ENCODE data around the gene PDCD11.

Gene PDCD11

DNA sequence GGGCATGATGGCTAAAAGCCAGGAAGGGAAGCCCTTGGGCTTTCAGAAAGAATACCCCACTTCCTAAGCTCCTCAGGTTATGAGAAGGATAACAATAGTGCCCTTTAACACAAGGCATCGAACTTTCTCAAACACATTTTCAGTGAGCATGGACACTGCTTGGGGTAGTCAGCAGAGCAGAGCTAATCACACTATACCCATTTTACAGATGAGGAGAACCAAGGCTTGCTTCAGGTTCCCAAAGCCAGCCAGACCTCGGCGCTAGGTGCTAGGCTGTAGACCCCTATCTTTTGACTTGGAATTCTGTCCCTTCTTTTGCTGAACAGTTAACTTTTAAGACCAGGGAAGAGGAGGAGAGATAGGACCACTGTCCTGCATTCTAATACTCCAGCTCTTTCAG lies 98.9 kb downstream of the PDCD11 start:
- TF ChIP-seq, protein P1, sequence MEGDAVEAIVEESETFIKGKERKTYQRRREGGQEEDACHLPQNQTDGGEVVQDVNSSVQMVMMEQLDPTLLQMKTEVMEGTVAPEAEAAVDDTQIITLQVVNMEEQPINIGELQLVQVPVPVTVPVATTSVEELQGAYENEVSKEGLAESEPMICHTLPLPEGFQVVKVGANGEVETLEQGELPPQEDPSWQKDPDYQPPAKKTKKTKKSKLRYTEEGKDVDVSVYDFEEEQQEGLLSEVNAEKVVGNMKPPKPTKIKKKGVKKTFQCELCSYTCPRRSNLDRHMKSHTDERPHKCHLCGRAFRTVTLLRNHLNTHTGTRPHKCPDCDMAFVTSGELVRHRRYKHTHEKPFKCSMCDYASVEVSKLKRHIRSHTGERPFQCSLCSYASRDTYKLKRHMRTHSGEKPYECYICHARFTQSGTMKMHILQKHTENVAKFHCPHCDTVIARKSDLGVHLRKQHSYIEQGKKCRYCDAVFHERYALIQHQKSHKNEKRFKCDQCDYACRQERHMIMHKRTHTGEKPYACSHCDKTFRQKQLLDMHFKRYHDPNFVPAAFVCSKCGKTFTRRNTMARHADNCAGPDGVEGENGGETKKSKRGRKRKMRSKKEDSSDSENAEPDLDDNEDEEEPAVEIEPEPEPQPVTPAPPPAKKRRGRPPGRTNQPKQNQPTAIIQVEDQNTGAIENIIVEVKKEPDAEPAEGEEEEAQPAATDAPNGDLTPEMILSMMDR (IDR thresholded peaks at IDR 0.05; ENCODE audit: low read depth, low read length) = no peak
- Histone ChIP-seq H3K9me3 (no peaks in the 10 kb centered on the region), H3K4me1 (peaks cover 15% of the 10 kb centered on the region), H3K36me3 (no peaks in the 10 kb centered on the region), H3K27me3 (peaks cover 8% of the 10 kb centered on the region), H3K4me3 (ENCODE audit: low read depth, low read length) (no peak overlapping the region)
- no peak for DNase-seq

Measured in BE2C (cell line).